Neutrophil (primary cell): ENCODE data around the gene FARSB.

ENCODE experiments used
- H3K27ac ChIP-seq: fragments of 200-600 bp; sonication (generic); 2 replicates; pipeline ENCODE4 v1.5.1; 2016; ENCODE audit warnings: mild to moderate bottlenecking, moderate library complexity
- H3K27me3 ChIP-seq: fragments of 200-600 bp; sonication (generic); 2 replicates; pipeline ENCODE4 v1.6.0; 2016; ENCODE audit warnings: mild to moderate bottlenecking
- H3K36me3 ChIP-seq: fragments of 200-600 bp; sonication (generic); 2 replicates; pipeline ENCODE4 v1.5.1; 2017
- H3K4me1 ChIP-seq, 2 experiments: fragments of 200-600 bp in 1 of 2; sonication (generic) in 1 of 2; 1 replicate in 1 of 2; 2 replicates in 1 of 2; pipeline versions ENCODE4 v1.5.1 to v1.6.1; 2013 to 2016; ENCODE audit warnings: low read depth in 1 of 2, low read length in 1 of 2, mild to moderate bottlenecking in 1 of 2, moderate library complexity in 1 of 2; ENCODE audit not compliant: control insufficient read depth in 1 of 2, insufficient read depth in 1 of 2
- H3K4me3 ChIP-seq, 2 experiments: fragments of 200-600 bp in 1 of 2; sonication (generic) in 1 of 2; 1 replicate in 1 of 2; 2 replicates in 1 of 2; pipeline ENCODE4 v1.5.1; 2013 to 2016; ENCODE audit warnings: low read depth in 1 of 2, low read length in 1 of 2, mild to moderate bottlenecking in 1 of 2, moderate library complexity in 1 of 2
- H3K9me3 ChIP-seq: fragments of 200-600 bp; sonication (generic); 2 replicates; pipeline ENCODE4 v1.5.1; 2016
- TF ChIP-seq, protein P1 (sequence below): fragments of 200-600 bp; sonication (generic); IDR thresholded peaks from 2 replicates; pipeline ENCODE4 v1.5.1; 2016; ENCODE audit warnings: antibody characterized with exemption

FARSB gene

GRCh38 chr2:222572264-222572721, 83.6 kb downstream of the FARSB start:
- no peaks in the 10 kb centered on the region for H3K4me1 ChIP-seq
- H3K9me3 ChIP-seq: no peaks in the 10 kb centered on the region
- no peak overlapping the region for H3K27ac ChIP-seq
- H3K36me3 ChIP-seq: peaks cover 10% of the 10 kb centered on the region
- H3K27me3 ChIP-seq: no peaks in the 10 kb centered on the region
- TF ChIP-seq, protein P1, sequence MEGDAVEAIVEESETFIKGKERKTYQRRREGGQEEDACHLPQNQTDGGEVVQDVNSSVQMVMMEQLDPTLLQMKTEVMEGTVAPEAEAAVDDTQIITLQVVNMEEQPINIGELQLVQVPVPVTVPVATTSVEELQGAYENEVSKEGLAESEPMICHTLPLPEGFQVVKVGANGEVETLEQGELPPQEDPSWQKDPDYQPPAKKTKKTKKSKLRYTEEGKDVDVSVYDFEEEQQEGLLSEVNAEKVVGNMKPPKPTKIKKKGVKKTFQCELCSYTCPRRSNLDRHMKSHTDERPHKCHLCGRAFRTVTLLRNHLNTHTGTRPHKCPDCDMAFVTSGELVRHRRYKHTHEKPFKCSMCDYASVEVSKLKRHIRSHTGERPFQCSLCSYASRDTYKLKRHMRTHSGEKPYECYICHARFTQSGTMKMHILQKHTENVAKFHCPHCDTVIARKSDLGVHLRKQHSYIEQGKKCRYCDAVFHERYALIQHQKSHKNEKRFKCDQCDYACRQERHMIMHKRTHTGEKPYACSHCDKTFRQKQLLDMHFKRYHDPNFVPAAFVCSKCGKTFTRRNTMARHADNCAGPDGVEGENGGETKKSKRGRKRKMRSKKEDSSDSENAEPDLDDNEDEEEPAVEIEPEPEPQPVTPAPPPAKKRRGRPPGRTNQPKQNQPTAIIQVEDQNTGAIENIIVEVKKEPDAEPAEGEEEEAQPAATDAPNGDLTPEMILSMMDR: no peak
- no peak overlapping the region for H3K4me3 ChIP-seq

GRCh38 chr2:222569826-222570225, 86.1 kb downstream of the FARSB start:
- TF ChIP-seq, protein P1: no peak
- Histone ChIP-seq H3K36me3 (peaks cover 10% of the 10 kb centered on the region), H3K27me3 (no peaks in the 10 kb centered on the region), H3K4me1 (no peaks in the 10 kb centered on the region), H3K4me3 (no peak overlapping the region), H3K9me3 (no peaks in the 10 kb centered on the region), H3K27ac (no peak overlapping the region)

DNA sequence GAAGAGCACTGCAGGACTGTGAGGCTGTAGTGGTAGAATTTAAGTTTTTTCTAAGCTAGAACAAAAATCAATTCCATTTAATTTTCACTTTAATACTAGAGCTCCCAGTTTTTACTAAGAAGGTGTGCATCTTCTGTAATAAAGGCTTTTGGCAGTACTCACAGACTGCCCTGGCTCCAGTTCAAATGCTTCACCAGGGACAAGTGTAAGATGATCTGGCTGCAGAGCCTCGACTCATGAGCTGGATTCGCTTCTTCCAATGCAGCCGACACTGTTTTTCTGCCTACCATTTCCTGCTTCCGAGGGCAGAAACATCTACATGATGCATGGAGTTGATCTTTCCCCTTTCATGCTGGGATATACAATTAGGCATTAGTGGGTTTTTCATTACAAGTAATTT, 87.0 kb downstream of the FARSB start:
- Histone ChIP-seq H3K27me3 (no peaks in the 10 kb centered on the region), H3K27ac (no peak overlapping the region), H3K9me3 (no peaks in the 10 kb centered on the region), H3K36me3 (peaks cover 10% of the 10 kb centered on the region), H3K4me3 (no peak overlapping the region), H3K4me1 (no peaks in the 10 kb centered on the region)
- TF ChIP-seq, protein P1: no peak

GRCh38 chr2:222566229-222566628, 89.7 kb downstream of the FARSB start:
- Histone ChIP-seq H3K27ac (no peak overlapping the region), H3K27me3 (no peaks in the 10 kb centered on the region), H3K4me1 (no peaks in the 10 kb centered on the region), H3K9me3 (no peaks in the 10 kb centered on the region), H3K4me3 (no peak overlapping the region), H3K36me3 (peaks cover 5% of the 10 kb centered on the region)
- TF ChIP-seq, protein P1: no peak

- TF ChIP-seq, protein P1: no peak
Measured at GRCh38 chr2:222563936-222564335, 92.0 kb downstream of the FARSB start.

More at GRCh38 chr2:222563936-222564335, 92.0 kb downstream of the FARSB start:
- H3K36me3 ChIP-seq: no peaks in the 10 kb centered on the region
- no peak overlapping the region for H3K4me3 ChIP-seq
- no peaks in the 10 kb centered on the region for H3K4me1 ChIP-seq
- H3K9me3 ChIP-seq: no peaks in the 10 kb centered on the region
- no peaks in the 10 kb centered on the region for H3K27me3 ChIP-seq
- no peak overlapping the region for H3K27ac ChIP-seq
